GM12872 (cell line): Measurements from ENCODE around the gene EML6.

Experiments
- TF ChIP-seq, protein P1 (sequence below): IDR thresholded peaks from 3 replicates; pipeline ENCODE4 v1.5.1; 2011; ENCODE audit warnings: low read depth, mild to moderate bottlenecking, low read length, moderate library complexity; ENCODE audit not compliant: insufficient read depth

EML6 gene

GRCh38 chr2:54803783-54804751 lies 80.6 kb downstream of the EML6 start:
- TF ChIP-seq, protein P1, sequence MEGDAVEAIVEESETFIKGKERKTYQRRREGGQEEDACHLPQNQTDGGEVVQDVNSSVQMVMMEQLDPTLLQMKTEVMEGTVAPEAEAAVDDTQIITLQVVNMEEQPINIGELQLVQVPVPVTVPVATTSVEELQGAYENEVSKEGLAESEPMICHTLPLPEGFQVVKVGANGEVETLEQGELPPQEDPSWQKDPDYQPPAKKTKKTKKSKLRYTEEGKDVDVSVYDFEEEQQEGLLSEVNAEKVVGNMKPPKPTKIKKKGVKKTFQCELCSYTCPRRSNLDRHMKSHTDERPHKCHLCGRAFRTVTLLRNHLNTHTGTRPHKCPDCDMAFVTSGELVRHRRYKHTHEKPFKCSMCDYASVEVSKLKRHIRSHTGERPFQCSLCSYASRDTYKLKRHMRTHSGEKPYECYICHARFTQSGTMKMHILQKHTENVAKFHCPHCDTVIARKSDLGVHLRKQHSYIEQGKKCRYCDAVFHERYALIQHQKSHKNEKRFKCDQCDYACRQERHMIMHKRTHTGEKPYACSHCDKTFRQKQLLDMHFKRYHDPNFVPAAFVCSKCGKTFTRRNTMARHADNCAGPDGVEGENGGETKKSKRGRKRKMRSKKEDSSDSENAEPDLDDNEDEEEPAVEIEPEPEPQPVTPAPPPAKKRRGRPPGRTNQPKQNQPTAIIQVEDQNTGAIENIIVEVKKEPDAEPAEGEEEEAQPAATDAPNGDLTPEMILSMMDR, result no peak

GRCh38 chr2:54805255-54805654 lies 81.8 kb downstream of the EML6 start:
- TF ChIP-seq, protein P1, result no peak

DNA sequence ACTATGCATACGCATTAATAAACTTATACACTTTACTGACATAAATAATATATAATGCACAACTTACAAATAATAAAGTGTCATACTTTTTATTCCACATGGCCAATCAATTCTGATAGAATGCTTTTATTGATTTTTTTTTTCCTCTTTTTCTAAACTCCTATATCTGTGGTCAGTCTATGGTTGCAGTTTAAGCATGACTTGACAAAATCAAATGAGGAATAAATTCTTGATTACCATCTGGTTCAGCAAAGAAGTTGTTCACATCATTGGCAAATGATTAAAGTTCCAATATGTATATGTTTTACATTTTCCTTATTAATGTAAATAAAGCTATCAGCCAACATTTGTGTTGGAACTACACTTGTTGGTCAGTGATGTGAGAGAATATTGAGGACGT lies 83.5 kb downstream of the EML6 start:
- TF ChIP-seq, protein P1, result no peak

DNA sequence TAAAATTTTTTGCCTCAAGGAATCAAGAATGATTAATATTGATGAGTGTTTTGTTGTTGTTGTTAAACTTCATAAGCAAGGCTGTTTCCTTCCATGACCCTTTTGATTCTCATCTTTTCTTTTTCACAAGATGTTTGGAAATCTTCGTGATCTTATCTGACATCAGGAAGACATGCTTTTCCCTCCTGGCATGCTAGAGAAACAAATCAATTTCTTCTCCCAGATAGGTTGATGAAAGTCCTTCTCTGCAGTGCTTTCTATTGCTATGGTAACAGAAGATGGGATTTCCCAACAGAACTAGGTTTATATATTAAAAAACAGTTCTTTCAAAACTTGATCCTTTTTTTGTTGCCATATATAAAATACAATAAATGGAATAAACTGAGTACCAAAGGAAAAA lies 85.2 kb downstream of the EML6 start:
- TF ChIP-seq, protein P1, result no peak

- TF ChIP-seq, protein P1, result no peak
Observed at GRCh38 chr2:54809819-54810218, 86.4 kb downstream of the EML6 start.

DNA sequence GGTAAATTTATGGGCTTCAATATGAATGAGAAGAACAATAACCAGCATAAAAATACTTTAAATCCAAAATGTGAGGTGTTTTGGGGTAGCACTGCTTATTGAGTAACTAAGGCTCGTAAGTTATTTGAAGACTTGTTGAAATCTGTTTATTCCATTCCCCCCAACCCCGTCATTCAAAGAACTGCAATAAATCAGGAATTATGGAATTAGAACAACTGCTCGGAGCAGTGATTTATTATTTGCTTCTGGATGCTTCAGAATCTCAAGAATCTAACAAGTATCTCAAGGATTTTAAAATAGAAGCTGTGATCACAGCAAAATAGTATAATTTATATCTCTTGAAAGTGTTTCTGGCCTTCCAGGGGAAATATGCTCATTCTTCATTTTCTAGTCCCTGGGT lies 86.8 kb downstream of the EML6 start:
- TF ChIP-seq, protein P1, result no peak

DNA sequence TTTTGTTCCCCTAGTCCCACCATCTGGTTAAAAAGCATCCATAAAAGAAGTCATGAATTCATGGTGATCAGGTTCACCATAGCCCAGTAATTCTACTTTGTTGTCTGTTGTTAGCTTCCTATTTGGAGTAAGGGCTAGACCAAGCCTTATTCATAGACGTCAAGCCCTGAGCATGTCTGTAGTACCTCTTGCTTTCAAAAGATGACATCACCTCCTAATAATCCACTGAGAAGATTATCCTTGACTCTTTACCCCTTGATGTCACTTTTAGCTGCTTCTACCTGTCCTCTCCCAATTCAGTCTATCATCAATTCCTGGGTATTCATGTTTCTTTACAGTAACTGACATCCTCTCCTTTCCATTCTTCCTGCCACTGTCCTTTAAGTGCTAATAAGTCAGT lies 90.1 kb downstream of the EML6 start:
- TF ChIP-seq, protein P1, result no peak
